GM21576 (cell line): Measurements from ENCODE around the gene INHA.

Experiments used
- ATAC-seq: cut with Tn5 transposase; IDR thresholded peaks from one replicate; pipeline ENCODE4 v1.9.1; 2021; ENCODE audit warnings: mild to moderate bottlenecking, moderate library complexity; ENCODE audit not compliant: unreplicated experiment

INHA gene

DNA sequence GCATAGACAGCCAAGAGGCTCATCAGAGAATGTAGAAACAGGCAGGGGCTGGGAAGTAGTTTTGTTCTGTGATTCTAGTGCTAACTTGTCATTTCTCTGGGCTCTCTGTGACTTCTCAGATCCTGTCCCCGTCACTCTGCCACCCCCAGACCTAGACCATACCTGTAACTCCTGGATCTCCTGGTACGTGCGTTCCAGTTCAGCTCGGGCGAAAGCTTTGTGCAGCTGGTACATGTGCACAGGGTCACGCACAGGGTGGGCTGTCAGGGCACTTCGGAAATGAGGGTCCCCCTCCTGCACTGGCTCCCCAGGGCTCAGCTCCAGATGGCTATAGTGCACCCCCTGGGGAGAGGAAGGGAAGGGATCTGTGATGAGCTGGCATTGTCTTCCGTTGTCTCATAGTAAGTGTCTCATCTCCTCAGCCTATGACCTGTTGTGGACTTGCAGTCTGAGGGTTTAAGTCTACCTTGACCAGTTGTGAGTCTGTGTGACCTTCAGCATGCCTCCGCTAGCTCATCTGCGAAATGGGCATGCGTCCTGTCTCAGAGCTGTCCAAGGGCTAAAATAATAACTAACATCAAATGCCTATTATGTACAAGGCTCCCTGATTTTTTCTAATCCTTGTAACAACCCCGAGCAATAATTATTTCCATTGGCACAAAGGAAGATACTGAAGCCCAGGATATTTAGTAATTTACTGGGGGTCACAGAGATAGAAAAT, 31.2 kb upstream of the INHA start:
- ATAC-seq: no peak

DNA sequence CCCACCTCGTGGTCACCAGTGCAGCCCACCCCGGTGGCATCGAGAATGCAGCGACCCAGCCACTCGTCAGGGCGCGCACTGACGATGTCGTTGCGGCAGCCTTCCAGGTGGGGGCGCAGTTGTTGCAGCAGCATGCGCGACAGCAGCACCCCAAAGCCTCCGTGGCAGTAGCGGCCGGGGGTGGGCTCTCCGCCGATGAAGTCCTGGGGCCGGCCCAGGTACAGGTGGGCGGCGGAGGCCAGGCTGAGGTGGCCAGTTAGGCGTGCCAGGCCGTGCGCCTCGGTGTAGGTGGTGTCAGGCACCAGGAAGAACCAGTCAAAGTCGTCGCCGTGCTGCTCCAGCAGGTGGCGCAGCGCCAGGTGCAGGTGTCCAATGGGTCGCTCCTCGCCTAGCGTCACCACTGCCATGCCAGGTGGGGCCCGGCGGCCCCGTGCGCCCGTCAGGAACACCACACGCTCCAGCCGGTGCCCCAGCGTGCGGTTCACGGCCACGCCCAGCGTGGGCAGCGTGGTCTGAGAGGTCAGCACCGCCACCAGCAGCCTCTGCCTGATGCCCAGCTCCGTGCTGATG, 30.4 kb upstream of the INHA start:
- ATAC-seq: peak; percentile 54

DNA sequence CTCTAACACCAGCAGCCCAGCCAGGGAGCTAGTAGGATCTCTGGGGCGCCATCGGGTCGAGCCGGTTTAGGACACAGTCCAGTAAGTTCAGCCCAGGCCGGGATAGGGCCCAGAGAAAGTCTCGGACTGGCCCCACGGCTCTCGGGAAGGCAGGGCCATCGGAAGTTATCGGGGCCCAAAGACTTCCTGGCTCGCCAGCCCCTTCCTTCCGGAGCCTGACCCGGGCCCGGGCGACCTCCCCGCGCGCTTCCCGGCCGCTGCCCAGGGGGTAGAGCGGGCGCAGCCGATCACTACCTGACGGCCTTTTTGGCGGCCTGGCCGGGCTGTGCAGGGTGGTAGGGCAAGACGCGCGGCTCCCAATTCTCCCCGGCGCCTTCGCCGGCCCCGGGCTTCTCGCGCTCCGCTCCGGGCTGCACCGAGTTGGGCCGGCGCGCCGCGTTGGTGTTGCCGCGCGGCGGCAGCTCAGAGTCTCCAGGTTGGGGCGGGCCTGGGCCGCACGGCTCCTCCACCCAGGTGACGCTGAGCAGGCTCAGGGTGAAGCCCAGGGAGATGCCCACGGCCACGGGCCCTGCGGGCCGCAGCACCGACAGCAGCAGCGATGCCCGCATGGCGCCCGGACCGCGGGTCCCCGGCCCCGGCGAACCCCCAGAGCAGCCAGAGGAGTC, 29.0 kb upstream of the INHA start:
- ATAC-seq: peak; percentile 26

DNA sequence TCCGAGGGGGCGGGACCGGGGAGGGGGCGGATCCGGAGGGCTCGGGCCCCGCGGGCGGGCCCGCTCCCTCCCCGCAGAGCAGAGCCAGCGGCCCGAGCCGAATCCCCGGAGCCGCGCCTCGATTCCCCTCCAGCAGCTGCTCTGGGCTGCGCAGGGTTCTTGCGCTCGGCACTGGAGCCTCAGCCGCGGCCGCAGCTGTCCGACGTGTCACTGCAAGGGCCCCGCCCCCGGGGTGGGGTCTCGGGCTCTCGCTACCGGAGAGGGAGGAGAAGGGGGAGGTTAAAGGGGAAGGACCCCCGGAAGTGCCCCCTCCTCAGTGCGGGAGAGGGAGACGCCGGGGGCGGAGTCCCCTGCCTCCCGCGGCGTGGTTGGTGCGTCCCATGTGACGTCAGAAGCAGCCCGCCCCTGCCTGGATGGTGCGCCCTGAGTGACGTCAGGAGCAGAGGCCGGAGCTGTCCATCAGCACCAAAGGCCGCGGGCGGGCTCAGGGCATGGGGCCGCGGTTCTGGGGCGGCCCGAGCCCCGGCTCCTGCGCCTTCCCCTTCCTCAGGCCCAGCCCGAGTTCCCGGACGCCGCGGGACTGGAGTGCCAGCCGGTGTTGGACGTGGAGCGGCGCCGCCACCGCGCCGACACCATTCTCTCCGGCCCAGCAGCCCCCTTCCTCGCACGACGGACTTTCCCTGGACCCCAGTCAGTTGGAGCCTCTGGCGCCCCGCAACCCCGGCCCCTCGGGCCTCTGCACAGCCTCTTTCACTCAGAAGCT, 28.3 kb upstream of the INHA start, which contains the start of the genes CHPF and TMEM198:
CHPF (minus strand) TSS at position 214 of the 763 bp plus-strand sequence. CDS start 271 bp downstream, outside the sequence.
TMEM198 (plus strand) TSS at position 433 of the 763 bp plus-strand sequence. CDS start 700 bp downstream, outside the sequence.
- ATAC-seq: peak; percentile 73

DNA sequence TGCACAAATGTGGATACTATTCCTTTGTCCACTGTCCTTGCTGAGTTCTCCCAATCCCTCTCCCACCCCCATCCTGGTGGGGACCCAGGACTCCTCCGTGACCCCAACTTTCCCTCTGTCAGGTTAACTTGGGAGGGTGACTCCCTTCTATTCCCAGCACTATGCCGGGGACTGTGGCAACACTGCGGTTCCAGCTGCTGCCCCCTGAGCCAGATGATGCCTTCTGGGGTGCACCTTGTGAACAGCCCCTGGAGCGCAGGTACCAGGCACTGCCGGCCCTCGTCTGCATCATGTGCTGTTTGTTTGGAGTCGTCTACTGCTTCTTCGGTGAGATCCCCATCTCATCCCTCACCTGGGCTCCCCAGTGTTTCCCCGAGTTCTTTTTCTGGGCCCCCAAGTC, 27.5 kb upstream of the INHA start:
- ATAC-seq: no peak

DNA sequence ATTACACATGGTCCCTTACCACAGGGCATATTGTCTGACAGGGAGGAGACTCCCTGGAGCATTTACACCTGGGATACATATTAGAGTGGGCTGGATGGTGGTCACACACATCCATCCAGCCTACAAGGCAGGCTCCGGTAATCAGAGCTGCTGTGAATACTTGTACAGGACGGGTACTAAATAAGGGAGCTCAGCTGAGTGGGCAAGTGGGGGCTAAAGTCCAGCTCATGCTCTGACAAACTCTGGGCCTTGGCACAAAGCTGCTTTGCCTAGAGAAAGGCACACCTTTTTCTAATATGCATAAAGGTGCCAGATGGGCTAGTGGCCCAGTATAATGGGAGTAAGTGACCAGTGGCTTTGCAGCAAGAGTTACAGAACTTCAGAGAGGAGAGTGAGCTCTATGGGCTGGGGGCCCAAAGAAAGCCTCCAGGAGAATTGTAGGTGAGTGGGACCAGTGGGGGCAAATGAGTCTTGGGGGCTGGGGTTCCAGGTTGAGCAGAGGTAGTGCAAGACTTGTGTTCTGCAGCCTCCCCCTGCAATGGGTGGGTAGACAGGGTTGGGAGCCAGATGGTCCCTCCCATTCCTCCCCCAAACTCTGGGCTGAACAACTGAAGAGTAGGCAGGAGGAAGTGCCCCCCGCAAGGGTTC, 26.7 kb upstream of the INHA start:
- no peak for ATAC-seq

DNA sequence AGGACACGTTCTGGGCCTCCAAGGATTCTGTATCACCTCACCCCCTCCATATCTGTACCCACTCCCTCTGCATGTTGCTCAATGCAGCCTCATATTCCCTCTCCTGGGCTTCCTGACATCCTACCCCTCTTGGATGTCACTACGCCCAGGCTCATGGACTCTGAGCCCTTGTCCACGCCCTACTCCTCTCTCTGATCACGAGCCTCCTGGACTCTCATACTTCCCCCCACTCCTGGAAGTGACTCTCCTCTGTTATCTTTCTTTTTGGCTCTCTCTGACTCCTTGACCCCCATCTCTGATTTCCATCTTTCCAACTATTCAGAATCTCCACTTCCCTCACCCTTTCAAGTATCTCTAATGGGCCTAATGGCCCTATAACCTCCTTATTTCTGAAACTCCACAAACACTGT, 26.2 kb upstream of the INHA start:
- no peak for ATAC-seq

DNA sequence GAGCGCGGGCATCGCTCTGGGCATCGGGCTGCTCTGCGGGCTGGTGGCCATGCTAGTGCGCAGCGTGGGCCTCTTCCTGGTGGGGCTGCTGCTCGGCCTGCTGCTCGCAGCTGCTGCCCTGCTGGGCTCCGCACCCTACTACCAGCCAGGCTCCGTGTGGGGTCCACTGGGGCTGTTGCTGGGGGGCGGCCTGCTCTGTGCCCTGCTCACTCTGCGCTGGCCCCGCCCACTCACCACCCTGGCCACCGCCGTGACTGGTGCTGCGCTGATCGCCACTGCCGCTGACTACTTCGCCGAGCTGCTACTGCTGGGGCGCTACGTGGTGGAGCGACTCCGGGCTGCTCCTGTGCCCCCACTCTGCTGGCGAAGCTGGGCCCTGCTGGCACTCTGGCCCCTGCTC, 24.5 kb upstream of the INHA start:
- no peak for ATAC-seq

DNA sequence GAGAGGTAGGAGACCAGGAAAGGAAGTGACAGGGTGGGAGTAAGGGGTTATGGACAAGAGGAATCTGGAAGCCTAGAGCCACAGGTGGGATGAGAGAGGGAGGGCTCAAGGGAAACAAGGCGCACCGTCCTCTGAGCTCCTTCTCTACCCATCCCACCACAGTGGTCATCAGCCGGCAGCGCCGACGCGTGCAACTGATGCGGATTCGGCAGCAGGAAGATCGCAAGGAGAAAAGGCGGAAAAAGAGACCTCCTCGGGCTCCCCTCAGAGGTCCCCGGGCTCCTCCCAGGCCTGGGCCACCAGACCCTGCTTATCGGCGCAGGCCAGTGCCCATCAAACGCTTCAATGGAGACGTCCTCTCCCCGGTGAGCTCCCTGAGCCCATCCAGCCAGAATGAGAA, 23.1 kb upstream of the INHA start:
- ATAC-seq: no peak

DNA sequence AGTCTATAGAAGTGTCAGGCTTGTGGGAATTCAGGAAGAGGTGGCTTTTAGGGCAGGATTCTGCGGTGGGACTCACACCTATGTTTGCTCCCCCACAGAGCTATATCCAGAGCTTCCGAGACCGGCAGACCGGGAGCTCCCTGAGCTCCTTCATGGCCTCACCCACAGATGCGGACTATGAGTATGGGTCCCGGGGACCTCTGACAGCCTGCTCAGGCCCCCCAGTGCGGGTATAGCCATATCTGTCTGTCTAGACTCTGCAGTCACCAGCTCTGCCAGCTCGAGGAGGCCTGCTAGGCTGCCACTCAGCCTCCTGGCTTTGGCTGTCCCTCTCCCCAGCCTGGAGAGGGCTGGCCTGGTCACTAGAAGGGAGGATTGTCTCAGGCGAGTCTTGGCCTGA, 22.5 kb upstream of the INHA start:
- ATAC-seq: no peak

DNA sequence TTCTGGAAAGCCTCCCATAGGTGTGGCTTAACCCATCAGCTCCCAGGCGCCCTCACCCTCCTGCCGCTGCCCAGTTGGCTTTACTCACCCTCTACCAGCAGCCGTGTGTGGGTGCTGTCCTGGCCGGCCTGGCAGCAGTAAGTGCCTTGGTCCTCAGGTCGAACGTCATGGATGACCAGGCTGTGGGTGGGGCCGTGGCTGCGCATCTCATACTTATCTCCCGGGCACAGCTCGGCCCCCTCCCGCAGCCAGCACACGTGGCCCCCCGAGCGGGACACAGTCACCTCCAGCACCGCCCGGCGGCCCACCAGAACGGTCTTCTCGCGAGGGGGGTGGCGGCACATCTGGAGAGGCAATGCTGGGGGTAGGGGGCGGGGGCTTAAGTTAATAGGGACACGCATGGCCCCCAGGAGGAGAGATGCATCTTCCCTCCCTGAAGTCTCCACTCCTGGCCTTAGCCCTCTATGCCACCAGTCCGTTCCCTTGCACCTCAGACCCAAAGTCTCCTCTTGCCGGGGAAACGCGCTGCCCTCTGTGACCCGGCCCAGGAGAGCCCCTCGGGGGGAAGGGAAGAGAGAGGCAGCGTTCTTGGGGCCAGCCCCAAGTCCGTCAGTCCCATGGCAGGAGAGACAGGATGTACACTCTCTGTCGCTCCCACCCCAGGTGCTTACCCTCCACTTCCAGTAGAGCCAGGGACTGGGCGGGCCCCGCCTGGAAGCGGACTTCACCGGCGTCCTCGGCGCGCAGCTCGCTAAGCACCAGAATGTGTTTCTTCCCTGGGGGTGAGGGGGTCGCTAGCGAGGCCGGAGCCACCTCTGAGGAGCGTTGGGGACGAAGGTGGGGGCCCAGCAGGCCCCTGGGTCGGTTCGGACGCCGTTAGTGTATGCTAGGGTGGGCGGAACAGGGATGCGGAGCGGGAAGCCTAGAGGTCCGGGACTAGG, 20.4 kb upstream of the INHA start:
- peak; percentile 15 for ATAC-seq

DNA sequence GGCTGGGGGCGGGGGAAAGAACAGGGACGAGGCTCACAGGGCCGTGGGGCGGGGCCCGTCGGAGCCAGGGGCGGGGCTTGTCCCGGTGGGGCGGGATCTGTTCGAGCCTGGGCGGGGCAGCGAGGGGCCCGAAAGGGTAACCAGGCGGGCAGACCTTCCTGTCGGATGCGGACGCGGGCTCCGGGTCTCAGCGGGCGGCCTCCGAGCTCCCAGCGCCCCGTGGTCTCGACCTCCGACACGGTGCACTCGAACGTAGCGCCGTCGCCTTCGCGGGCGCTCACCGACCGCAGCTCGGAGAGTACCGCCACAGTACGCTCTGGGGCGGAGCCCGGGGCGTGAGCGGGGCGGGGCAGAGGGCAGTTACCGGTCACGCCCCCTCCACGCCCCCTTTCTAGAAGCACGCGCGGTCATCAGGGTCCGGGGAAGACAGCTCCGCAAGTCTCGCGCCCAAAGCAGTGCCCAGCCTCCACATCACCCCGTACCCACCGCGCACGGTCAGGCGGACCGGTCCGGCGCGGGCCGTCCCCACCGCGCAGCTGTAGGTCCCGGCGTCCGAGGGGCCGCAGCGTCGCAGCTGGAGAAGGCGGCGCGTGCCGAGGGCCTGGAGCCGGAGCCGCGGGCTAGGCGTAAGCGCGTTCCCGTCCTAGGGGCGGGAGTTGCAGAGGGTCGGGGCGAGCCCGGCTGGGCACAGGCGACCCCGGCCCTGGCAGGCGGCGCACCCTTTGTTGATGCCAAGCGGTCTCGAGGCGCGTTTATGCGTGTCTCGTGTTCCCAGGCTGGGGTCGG, 19.5 kb upstream of the INHA start:
- peak; percentile 90 for ATAC-seq

DNA sequence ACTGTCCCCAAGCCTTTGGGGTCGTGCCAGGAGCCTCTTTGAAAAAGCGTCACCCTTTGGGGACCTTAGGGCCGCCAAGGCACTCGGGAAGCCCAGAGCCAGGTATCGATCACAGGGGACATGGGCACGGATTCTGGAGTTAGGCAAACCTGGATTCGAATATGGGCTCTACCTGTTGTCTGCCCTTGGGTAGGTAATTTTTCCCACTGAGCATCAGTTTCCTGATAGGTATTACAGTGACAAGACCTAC, 19.0 kb upstream of the INHA start:
- no peak for ATAC-seq

DNA sequence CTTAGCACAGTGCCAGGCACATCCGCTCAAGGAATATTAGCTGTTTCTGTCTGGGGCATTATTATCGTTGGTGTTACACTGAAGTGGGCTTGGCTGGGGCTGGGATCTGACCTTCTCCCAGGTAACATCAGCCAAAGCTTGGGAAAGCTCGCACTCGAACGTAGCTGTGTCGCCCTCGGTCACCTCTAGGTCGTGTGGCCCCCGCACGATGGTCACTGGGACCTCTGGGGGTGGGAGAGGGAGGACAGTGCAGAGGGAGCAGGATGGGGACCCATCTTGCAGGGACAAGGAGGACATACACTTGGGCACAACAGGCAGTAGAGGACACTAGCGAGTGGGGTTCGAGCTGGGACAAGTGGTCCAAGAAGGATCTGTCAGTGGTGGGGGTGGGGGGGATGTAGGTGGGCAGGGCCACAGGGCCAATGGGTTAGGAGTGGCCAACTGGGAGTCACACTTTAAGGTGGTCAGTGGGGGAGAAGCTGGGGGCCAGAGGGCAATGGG, 18.6 kb upstream of the INHA start:
- ATAC-seq: no peak

DNA sequence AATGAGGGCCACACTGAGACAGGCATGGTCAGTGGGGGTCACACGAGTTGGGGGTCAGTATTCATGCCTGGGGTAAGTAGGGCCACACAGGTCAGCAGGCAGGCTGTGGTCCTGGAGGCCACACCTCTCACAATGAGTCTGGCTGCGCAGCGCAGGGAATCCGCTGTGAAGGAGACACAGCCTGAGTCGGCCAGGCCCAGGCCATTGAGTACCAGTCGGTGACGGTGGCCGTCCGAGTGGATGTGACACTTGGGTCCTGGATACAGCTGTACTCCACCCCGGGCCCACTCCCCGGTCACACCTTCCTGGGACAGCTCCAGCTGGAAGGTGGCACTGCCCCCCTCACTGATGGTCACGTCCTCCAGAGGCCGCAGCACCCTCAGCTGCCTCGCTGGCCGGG, 17.8 kb upstream of the INHA start:
- ATAC-seq: no peak

DNA sequence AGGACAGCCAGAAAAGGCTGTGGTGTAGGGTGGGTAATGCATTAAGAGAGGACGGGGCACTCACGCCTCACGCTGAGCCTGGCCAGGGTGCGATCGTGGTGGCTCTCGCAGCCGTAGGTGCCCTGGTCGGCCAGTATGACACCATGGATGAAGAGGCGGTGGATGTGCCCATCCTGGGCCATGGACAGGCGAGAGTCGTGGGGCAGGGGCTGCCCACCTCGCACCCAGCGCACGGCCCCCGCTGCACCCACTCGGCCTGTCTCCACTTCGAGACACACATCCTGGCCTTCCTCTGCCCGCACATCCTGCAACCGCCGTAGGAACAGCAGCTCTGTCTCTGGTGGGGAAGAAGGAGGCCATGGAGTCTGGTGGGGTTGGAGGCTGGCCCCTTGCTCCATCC, 16.2 kb upstream of the INHA start:
- ATAC-seq: no peak

DNA sequence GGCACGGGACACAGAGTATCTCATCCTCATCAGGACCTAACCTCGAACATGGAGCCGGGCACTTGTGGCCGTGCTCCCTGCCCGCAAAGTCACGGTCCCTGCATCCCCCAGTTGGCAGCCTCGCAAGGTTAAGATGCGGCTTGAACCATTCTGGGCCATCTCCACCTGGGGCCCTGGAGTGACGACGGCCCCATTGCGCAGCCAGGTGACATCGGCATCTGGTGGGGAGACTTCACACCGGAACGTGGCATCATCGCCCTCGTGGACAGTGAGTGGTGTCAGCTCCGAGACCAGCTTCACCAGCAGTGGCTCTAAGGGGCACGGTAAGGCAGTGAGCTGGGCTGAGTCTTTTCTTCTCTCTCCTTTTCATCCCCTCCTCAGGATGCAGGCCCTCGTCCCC, 15.7 kb upstream of the INHA start:
- no peak for ATAC-seq

DNA sequence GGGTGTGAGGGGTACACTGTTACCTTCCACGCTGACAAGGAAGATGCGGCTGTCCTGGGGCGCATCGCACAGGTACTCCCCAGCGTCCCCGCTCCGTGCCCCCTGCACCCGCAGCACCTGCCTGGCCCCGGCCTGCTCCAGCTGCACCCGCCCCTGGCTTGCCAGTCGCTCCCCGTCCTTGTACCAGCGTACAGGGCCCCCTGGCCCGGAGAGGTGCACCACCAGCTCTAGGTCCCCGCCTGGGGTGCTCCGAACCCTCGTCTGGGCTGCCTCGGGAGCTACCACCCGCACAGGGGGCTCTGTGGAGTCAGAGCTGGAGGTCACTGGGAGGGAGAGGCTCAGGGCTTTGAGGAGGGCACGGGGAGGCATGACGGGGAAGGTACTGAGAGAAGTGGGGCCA, 14.8 kb upstream of the INHA start:
- ATAC-seq: no peak
